Hepatocyte (in vitro differentiated cells): Measurements from ENCODE around the gene ZNF407. TPM values are rescaled to one million over a fixed set of nuclear protein-coding genes. Genes with fewer than 3 reads are reported as not detected.

ENCODE experiments used
- DNase-seq: peaks from one replicate; pipeline ENCODE4 v3.0.0-alpha.2; 2016; ENCODE audit warnings: low spot score
- H2AFZ ChIP-seq: fragments of 200-600 bp; sonication (generic); 2 replicates; pipeline ENCODE4 v1.6.0; 2016; ENCODE audit warnings: antibody characterized with exemption, mild to moderate bottlenecking
- H3K27ac ChIP-seq: fragments of 200-600 bp; sonication (generic); 2 replicates; pipeline ENCODE4 v1.5.1; 2016; ENCODE audit warnings: mild to moderate bottlenecking
- H3K27me3 ChIP-seq: fragments of 200-600 bp; sonication (generic); 2 replicates; pipeline ENCODE4 v1.6.1; 2016
- H3K36me3 ChIP-seq: fragments of 200-600 bp; sonication (generic); replicated peaks from 2 replicates; pipeline ENCODE4 v1.5.1; 2016; ENCODE audit warnings: low read depth; ENCODE audit not compliant: insufficient read depth
- H3K4me1 ChIP-seq: fragments of 200-600 bp; sonication (generic); 2 replicates; pipeline ENCODE4 v1.5.1; 2016; ENCODE audit warnings: mild to moderate bottlenecking, moderate library complexity; ENCODE audit not compliant: insufficient read depth
- H3K4me2 ChIP-seq: fragments of 200-600 bp; sonication (generic); 2 replicates; pipeline ENCODE4 v1.6.0; 2016
- H3K4me3 ChIP-seq: fragments of 200-600 bp; sonication (generic); 2 replicates; pipeline ENCODE4 v1.5.1; 2016; ENCODE audit warnings: mild to moderate bottlenecking
- H3K79me2 ChIP-seq: fragments of 200-600 bp; sonication (generic); 2 replicates; pipeline ENCODE4 v1.6.0; 2017; ENCODE audit warnings: mild to moderate bottlenecking
- H3K9me2 ChIP-seq: fragments of 200-600 bp; sonication (generic); replicated peaks from 2 replicates; pipeline ENCODE4 v1.6.0; 2017; ENCODE audit warnings: mild to moderate bottlenecking; ENCODE audit not compliant: insufficient read depth
- H3K9me3 ChIP-seq: fragments of 200-600 bp; sonication (generic); 2 replicates; pipeline ENCODE4 v1.5.1; 2016; ENCODE audit warnings: low read depth, mild to moderate bottlenecking
- H4K20me1 ChIP-seq: fragments of 200-600 bp; sonication (generic); 2 replicates; pipeline ENCODE4 v1.6.0; 2016; ENCODE audit warnings: mild to moderate bottlenecking; ENCODE audit not compliant: insufficient read depth, poor library complexity, severe bottlenecking
- EZH2 ChIP-seq: fragments of 200-600 bp; sonication (generic); IDR thresholded peaks from 2 replicates; pipeline ENCODE4 v1.6.1; 2016; ENCODE audit warnings: antibody characterized with exemption, mild to moderate bottlenecking, borderline replicate concordance
- EZH2phosphoT487 ChIP-seq: fragments of 200-600 bp; sonication (generic); IDR thresholded peaks from one replicate; pipeline ENCODE4 v1.6.1; 2018; ENCODE audit warnings: antibody characterized with exemption, mild to moderate bottlenecking, low read depth, moderate library complexity; ENCODE audit not compliant: unreplicated experiment, severe bottlenecking
- WGBS: methylation state at CpG from one replicate; pipeline ENCODE4 v1.1.6; 2016; ENCODE audit warnings: low lambda C conversion rate; ENCODE audit errors: missing lambda C conversion rate; 5-methylcytosine and 5-hydroxymethylcytosine counted together
- polyA plus RNA-seq: library from polyadenylated mRNA; unstranded; fragments of >200 nt; fragmentation: Nextera tagmentation; extraction: Ambion mirVana; gene quantifications from 2 replicates; pipeline ENCODE4 v1.2.1, GENCODE V29; 2016
- total RNA-seq: library from RNA; depleted of rRNA; stranded (reverse); fragments of >200 nt; gene quantifications from 2 replicates; pipeline ENCODE4 v1.2.3, GENCODE V29; 2014
- TF ChIP-seq, protein P1 (sequence below): fragments of 200-600 bp; sonication (generic); IDR thresholded peaks from 2 replicates; pipeline ENCODE4 v1.5.1; 2016; ENCODE audit warnings: antibody characterized with exemption, mild to moderate bottlenecking; ENCODE audit not compliant: poor library complexity

Gene ZNF407
- total and polyA plus RNA-seq, 2 experiments from 2014 or later: 3.2 to 12.4 TPM

DNA sequence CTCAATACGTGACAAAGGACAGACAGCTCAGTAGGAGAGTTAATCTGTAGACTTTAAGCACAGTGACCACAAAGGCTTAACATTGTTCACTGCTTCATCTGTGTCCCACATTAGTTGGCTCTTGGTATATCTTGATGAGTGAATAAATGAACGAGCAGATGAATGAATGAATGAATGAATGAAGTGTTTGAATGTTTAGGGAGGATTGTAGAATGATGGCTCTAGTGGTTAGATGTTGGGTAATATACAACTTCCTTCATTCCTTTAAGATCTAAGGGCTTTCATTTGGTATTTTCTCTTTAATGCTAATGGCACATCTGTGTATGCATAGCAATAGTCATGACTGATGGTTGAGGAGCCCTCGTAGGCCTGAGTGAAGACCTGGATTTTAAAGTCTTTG lies 40.5 kb downstream of the ZNF407 start:
- Histone ChIP-seq H3K9me2 (no peaks in the 10 kb centered on the region), H3K4me3 (no peak overlapping the region), H3K9me3 (no peaks in the 10 kb centered on the region), H3K4me2 (no peak overlapping the region), H3K4me1 (no peaks in the 10 kb centered on the region), H2AFZ (no peak overlapping the region), H3K27ac (no peak overlapping the region), H4K20me1 (no peaks in the 10 kb centered on the region), H3K27me3 (no peaks in the 10 kb centered on the region), H3K36me3 (no peaks in the 10 kb centered on the region), H3K79me2 (no peaks in the 10 kb centered on the region)
- DNase-seq: no peak
- TF ChIP-seq EZH2: no peak
- no peak for TF ChIP-seq EZH2phosphoT487
- TF ChIP-seq, protein P1, sequence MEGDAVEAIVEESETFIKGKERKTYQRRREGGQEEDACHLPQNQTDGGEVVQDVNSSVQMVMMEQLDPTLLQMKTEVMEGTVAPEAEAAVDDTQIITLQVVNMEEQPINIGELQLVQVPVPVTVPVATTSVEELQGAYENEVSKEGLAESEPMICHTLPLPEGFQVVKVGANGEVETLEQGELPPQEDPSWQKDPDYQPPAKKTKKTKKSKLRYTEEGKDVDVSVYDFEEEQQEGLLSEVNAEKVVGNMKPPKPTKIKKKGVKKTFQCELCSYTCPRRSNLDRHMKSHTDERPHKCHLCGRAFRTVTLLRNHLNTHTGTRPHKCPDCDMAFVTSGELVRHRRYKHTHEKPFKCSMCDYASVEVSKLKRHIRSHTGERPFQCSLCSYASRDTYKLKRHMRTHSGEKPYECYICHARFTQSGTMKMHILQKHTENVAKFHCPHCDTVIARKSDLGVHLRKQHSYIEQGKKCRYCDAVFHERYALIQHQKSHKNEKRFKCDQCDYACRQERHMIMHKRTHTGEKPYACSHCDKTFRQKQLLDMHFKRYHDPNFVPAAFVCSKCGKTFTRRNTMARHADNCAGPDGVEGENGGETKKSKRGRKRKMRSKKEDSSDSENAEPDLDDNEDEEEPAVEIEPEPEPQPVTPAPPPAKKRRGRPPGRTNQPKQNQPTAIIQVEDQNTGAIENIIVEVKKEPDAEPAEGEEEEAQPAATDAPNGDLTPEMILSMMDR: no peak
- 84% methylated on average over 3 of the region's 3 CpGs for WGBS

DNA sequence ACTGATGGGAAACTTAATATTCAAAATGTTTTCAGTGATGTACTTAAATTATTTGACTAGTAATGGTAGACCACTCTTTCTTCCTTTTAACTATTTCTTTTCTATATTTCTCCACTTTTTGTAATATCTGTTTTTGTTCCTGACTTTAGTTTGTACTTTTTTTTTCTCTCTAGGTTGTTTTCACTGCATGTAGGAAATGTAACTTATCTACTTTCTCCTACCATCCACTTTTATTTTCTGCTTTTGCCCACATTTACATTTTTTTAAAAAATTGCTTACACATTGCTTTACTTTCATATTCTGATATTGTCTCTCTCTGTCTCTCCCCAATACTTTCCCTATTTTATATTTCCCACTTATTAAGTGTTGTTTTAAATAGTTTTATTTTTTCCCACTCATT lies 47.0 kb downstream of the ZNF407 start:
- no peak overlapping the region for H2AFZ ChIP-seq
- H4K20me1 ChIP-seq: no peaks in the 10 kb centered on the region
- no peak overlapping the region for H3K4me3 ChIP-seq
- no peaks in the 10 kb centered on the region for H3K9me3 ChIP-seq
- no peaks in the 10 kb centered on the region for H3K9me2 ChIP-seq
- no peak for TF ChIP-seq EZH2
- TF ChIP-seq, protein P1: no peak
- no peak for TF ChIP-seq EZH2phosphoT487
- no peaks in the 10 kb centered on the region for H3K4me1 ChIP-seq
- no peak overlapping the region for H3K4me2 ChIP-seq
- no peaks in the 10 kb centered on the region for H3K36me3 ChIP-seq
- no peaks in the 10 kb centered on the region for H3K79me2 ChIP-seq
- no peak overlapping the region for H3K27ac ChIP-seq
- no peaks in the 10 kb centered on the region for H3K27me3 ChIP-seq
- DNase-seq: no peak

DNA sequence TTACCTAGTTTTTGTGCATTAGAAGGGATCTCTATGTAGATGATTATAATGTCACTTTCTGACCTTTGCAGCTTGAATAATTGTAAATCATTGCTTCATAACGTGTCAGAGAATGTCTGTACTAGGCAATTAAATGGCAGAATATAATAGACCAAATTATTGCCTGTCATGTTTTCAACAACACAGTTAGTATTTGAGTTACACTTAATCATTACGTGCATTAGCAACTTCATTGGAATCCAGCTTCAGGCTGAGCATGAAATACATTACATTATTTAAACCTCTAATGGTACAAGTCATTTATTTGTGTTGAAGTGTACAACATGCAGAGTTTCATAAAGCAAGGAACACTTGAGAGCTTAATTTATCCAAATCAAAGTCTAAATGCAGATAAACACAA lies 48.0 kb downstream of the ZNF407 start:
- 72% methylated on average over 2 of the region's 2 CpGs for WGBS
- no peaks in the 10 kb centered on the region for H3K36me3 ChIP-seq
- H3K4me3 ChIP-seq: no peak overlapping the region
- no peak for DNase-seq
- no peak overlapping the region for H2AFZ ChIP-seq
- H3K9me3 ChIP-seq: no peaks in the 10 kb centered on the region
- H3K9me2 ChIP-seq: no peaks in the 10 kb centered on the region
- no peaks in the 10 kb centered on the region for H3K4me1 ChIP-seq
- H4K20me1 ChIP-seq: no peaks in the 10 kb centered on the region
- H3K27me3 ChIP-seq: no peaks in the 10 kb centered on the region
- H3K27ac ChIP-seq: no peak overlapping the region
- H3K4me2 ChIP-seq: no peak overlapping the region
- TF ChIP-seq EZH2: no peak
- no peak for TF ChIP-seq EZH2phosphoT487
- TF ChIP-seq, protein P1: no peak
- H3K79me2 ChIP-seq: no peaks in the 10 kb centered on the region
